Spleen (tissue), 11 donors: ENCODE data around the gene DCAKD. TPM values are rescaled to one million over a fixed set of nuclear protein-coding genes. Genes with fewer than 3 reads are reported as not detected.

Experiments used
- DNase-seq: peaks from one replicate; pipeline ENCODE4 v3.0.0-alpha.2; 2020
- H3K27ac ChIP-seq, 8 donors: fragments of 200-600 bp; sonication (generic) in 7 of 8; 1 replicate in 4 of 8; 2 replicates in 4 of 8; pipeline versions ENCODE4 v1.5.0 to v1.8.0; 2016 to 2021; ENCODE audit warnings: inconsistent platforms in 4 of 8, mild to moderate bottlenecking in 4 of 8, moderate library complexity in 1 of 8
- H3K27me3 ChIP-seq, 7 donors: fragments of 200-600 bp; sonication (generic) in 6 of 7; replicated peaks in 1 of 7; 1 replicate in 4 of 7; 2 replicates in 3 of 7; pipeline versions ENCODE4 v1.5.0 to v1.8.0; 2016 to 2021; ENCODE audit warnings: inconsistent platforms in 3 of 7, mild to moderate bottlenecking in 1 of 7
- H3K36me3 ChIP-seq, 6 donors: fragments of 200-600 bp; sonication (generic) in 5 of 6; 1 replicate in 4 of 6; 2 replicates in 2 of 6; pipeline versions ENCODE4 v1.5.0 to v1.8.0; 2016 to 2021; ENCODE audit warnings: inconsistent platforms in 2 of 6
- H3K4me1 ChIP-seq, 6 donors: fragments of 200-600 bp; sonication (generic) in 5 of 6; 1 replicate in 3 of 6; 2 replicates in 3 of 6; pipeline versions ENCODE4 v1.5.0 to v1.8.0; 2016 to 2021; ENCODE audit warnings: inconsistent platforms in 3 of 6
- H3K4me3 ChIP-seq, 8 donors: fragments of 200-600 bp; sonication (generic) in 7 of 8; 1 replicate in 4 of 8; 2 replicates in 4 of 8; pipeline versions ENCODE4 v1.5.0 to v1.8.0; 2016 to 2021; ENCODE audit warnings: inconsistent platforms in 4 of 8, mild to moderate bottlenecking in 4 of 8, moderate library complexity in 2 of 8
- H3K9me3 ChIP-seq, 8 donors: fragments of 200-600 bp; sonication (generic) in 7 of 8; 1 replicate in 4 of 8; 2 replicates in 4 of 8; pipeline versions ENCODE4 v1.5.0 to v1.8.0; 2016 to 2021; ENCODE audit warnings: inconsistent platforms in 4 of 8
- POLR2A ChIP-seq, 3 donors: fragments of 450-650 bp; IDR thresholded peaks; one replicate each; pipeline ENCODE4 v1.5.1; 2017; ENCODE audit warnings: antibody characterized with exemption in 3 of 3, mild to moderate bottlenecking in 1 of 3
- POLR2AphosphoS5 ChIP-seq, 3 donors: sonication (generic); formaldehyde crosslinking; IDR thresholded peaks; one replicate each; pipeline ENCODE4 v1.5.1; 2017; ENCODE audit warnings: antibody characterized with exemption in 3 of 3
- WGBS, 5 donors: extraction: QIAGEN DNeasy Blood & Tissue Kit in 3 of 5; methylation state at CpG; one replicate each; pipeline versions ENCODE4 v1.1.5 to v1.1.7; 2013 to 2018; 5-methylcytosine and 5-hydroxymethylcytosine counted together
- intact Hi-C: fragments of 100-400 bp; cut with DNase I; formaldehyde crosslinking; loops from one replicate; pipeline ENCODE4 v1.15.0; 2023; ENCODE audit warnings: low total_unique reads
- polyA plus RNA-seq, 3 donors: library from polyadenylated mRNA; stranded (reverse); fragments of 200-250 nt; gene quantifications; one replicate each; pipeline ENCODE4 v1.2.1, GENCODE V29; 2013
- total RNA-seq, 7 donors: library from RNA; depleted of rRNA in 3 of 7; stranded (reverse); fragments of >200 nt in 3 of 7; fragmentation: NEBNext Ultra II Directional in 4 of 7; extraction: Animal tissue kit (Norgen Biotek cat#: 25700) in 4 of 7; gene quantifications; one replicate each; pipeline versions ENCODE4 v1.1.0 to v1.2.1, GENCODE V29; 2016 to 2021
- TF ChIP-seq, protein P1 (sequence below), 11 experiments: fragments of 200-600 bp in 7 of 11; fragments of 450-650 bp in 4 of 11; sonication (generic) in 4 of 11; IDR thresholded peaks in 8 of 11; conservative IDR thresholded peaks in 3 of 11; 1 replicate in 7 of 11; 2 replicates in 4 of 11; pipeline versions ENCODE4 v1.4.0 to v1.8.0; 2016 to 2021; ENCODE audit warnings: antibody characterized with exemption in 11 of 11, inconsistent platforms in 4 of 11, mild to moderate bottlenecking in 1 of 11
- donor health status: healthy with polysubstance abuse.
- donor health status: DM: no; HTN: no; CAD: no; lungs with moderate emphysema.
- donor health status: DM: no; HTN: no; CAD: no.
- donor health status: Bipolar disorder and iron deficiency.
- donor health status: healthy.
- donor health status: DM: no; HTN: no; CAD: no.
- donor health status: DM: yes; HTN: yes; CAD: no.

The DCAKD gene
- total and polyA plus RNA-seq, 10 donors: 7.2 to 23.7 (median 19.3) TPM

DNA sequence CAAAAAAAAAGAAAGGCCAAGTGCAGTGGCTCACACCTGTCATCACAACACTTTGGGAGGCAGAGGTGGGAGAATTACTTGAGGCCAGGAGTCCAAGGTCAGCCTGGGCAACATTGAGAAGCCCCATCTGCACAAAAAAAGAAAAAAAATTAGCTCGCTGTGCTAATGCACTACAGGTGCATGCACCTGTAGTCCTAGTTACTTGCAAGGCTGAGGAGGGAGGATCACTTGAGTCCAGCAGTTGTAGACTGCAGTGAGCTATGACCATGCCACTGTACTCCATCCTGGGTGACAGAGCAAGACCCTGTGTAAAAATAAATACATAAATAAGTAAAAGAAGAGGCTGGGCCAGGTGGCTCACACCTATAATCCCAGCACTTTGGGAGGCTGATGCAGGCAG, 39.7 kb downstream of the DCAKD start:
- intact Hi-C loops: no loop called here
- 83 to 100% (median 95%) methylated on average over 1 of the region's 1 CpG for whole genome bisulfite sequencing, 5 donors
- no peak overlapping the region for H3K4me3 ChIP-seq

DNA sequence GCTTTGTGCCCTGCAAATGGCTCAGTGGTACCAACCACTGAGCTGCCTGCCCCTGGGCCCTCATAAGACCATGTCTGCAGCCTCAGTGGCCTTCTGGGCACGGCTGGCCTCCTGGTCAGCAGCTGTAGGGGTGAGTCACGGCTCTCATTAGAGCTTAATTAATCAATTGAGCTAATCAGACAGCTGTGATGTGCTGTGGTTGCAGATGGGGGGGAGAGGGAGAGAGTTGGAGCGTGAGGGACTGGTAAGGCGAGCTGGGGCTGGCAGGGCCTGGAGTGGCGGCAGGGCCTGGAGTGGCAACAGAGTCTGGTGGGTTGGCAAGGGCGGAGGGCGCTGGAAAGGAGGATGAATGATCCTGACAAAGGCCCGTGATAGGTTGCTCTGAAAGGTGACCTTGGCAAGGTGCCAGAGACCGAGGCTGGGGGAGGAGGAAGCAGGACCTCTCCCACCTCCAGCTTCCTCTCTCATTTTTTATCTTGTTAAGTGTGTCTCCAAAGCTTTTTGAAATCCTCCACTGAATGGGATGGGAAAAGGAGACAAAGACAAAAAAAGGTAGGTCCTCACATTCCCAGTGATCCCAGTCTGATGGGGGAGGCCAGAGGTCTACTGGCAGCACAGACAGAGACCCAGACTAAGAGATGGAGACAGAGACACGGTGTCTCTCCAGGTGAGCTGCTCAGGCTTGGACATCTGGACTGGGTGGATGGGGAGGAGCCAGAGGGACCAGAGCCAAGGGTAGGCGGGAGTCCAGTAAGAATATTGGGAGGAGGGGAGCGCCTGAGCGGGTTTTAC, 41.6 kb downstream of the DCAKD start:
- TF ChIP-seq POLR2A (IDR thresholded peaks at IDR 0.05) (no peak), POLR2AphosphoS5 (IDR thresholded peaks at IDR 0.05) (no peak)
- TF ChIP-seq, protein P1, sequence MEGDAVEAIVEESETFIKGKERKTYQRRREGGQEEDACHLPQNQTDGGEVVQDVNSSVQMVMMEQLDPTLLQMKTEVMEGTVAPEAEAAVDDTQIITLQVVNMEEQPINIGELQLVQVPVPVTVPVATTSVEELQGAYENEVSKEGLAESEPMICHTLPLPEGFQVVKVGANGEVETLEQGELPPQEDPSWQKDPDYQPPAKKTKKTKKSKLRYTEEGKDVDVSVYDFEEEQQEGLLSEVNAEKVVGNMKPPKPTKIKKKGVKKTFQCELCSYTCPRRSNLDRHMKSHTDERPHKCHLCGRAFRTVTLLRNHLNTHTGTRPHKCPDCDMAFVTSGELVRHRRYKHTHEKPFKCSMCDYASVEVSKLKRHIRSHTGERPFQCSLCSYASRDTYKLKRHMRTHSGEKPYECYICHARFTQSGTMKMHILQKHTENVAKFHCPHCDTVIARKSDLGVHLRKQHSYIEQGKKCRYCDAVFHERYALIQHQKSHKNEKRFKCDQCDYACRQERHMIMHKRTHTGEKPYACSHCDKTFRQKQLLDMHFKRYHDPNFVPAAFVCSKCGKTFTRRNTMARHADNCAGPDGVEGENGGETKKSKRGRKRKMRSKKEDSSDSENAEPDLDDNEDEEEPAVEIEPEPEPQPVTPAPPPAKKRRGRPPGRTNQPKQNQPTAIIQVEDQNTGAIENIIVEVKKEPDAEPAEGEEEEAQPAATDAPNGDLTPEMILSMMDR (IDR thresholded peaks at IDR 0.05 in 8 of 11, conservative IDR thresholded peaks at IDR 0.05 in 3 of 11): no peak
- Histone ChIP-seq H3K27me3 (peaks cover 0 to 22% (median 0%) of the 10 kb centered on the region in 7 donors), H3K4me1 (no peaks in the 10 kb centered on the region), H3K4me3 (no peak overlapping the region), H3K27ac (no peak overlapping the region), H3K36me3 (no peaks in the 10 kb centered on the region), H3K9me3 (no peaks in the 10 kb centered on the region)
- 60 to 74% (median 68%) methylated on average over 12 to 13 of the region's 13 CpGs for WGBS, 5 donors
- intact Hi-C loops: no loop called here
- DNase-seq: no peak

More for the DNA sequence above, 39.7 kb downstream of the DCAKD start:
- no peaks in the 10 kb centered on the region for H3K4me1 ChIP-seq
- TF ChIP-seq POLR2AphosphoS5 (IDR thresholded peaks at IDR 0.05) (no peak), POLR2A (IDR thresholded peaks at IDR 0.05) (no peak)
- TF ChIP-seq, protein P1 (IDR thresholded peaks at IDR 0.05 in 8 of 11, conservative IDR thresholded peaks at IDR 0.05 in 3 of 11): no peak
- no peaks in the 10 kb centered on the region for H3K9me3 ChIP-seq
- peaks cover 0 to 11% (median 0%) of the 10 kb centered on the region in 7 donors for H3K27me3 ChIP-seq
- H3K27ac ChIP-seq: no peak overlapping the region
- H3K36me3 ChIP-seq: no peaks in the 10 kb centered on the region
- DNase-seq: no peak

GRCh38 chr17:45008216-45008615, 43.2 kb downstream of the DCAKD start:
- H3K36me3 ChIP-seq: no peaks in the 10 kb centered on the region
- no peak for DNase-seq
- TF ChIP-seq, protein P1 (IDR thresholded peaks at IDR 0.05 in 8 of 11, conservative IDR thresholded peaks at IDR 0.05 in 3 of 11): no peak
- TF ChIP-seq POLR2AphosphoS5 (IDR thresholded peaks at IDR 0.05) (no peak), POLR2A (IDR thresholded peaks at IDR 0.05) (no peak)
- H3K27me3 ChIP-seq: peaks cover 0 to 22% (median 0%) of the 10 kb centered on the region in 7 donors
- 47 to 75% (median 57%) methylated on average over 10 of the region's 10 CpGs for WGBS, 5 donors
- H3K4me1 ChIP-seq: no peaks in the 10 kb centered on the region
- intact Hi-C loops: no loop called here
- no peak overlapping the region for H3K4me3 ChIP-seq
- no peak overlapping the region for H3K27ac ChIP-seq
- no peaks in the 10 kb centered on the region for H3K9me3 ChIP-seq

GRCh38 chr17:45006927-45007461, 44.4 kb downstream of the DCAKD start:
- intact Hi-C loops: no loop called here
- Histone ChIP-seq H3K27me3 (peaks cover 0 to 22% (median 0%) of the 10 kb centered on the region in 7 donors), H3K9me3 (no peaks in the 10 kb centered on the region), H3K4me3 (no peak overlapping the region), H3K27ac (no peak overlapping the region), H3K4me1 (no peaks in the 10 kb centered on the region), H3K36me3 (no peaks in the 10 kb centered on the region)
- TF ChIP-seq POLR2AphosphoS5 (IDR thresholded peaks at IDR 0.05): no peak
- TF ChIP-seq, protein P1 (IDR thresholded peaks at IDR 0.05 in 8 of 11, conservative IDR thresholded peaks at IDR 0.05 in 3 of 11): no peak
- TF ChIP-seq POLR2A (IDR thresholded peaks at IDR 0.05): no peak
- WGBS, 5 donors: 40 to 59% (median 45%) methylated on average over 10 of the region's 10 CpGs
- DNase-seq: no peak
